ENCODE results near the gene HSPB7. TPM values are rescaled to one million over a fixed set of nuclear protein-coding genes. Genes with fewer than 3 reads are reported as not detected.

Gene HSPB7
- total RNA-seq, 4 donors from 2014 or later, result 1.1 to 11.8 (median 3.7) TPM

DNA sequence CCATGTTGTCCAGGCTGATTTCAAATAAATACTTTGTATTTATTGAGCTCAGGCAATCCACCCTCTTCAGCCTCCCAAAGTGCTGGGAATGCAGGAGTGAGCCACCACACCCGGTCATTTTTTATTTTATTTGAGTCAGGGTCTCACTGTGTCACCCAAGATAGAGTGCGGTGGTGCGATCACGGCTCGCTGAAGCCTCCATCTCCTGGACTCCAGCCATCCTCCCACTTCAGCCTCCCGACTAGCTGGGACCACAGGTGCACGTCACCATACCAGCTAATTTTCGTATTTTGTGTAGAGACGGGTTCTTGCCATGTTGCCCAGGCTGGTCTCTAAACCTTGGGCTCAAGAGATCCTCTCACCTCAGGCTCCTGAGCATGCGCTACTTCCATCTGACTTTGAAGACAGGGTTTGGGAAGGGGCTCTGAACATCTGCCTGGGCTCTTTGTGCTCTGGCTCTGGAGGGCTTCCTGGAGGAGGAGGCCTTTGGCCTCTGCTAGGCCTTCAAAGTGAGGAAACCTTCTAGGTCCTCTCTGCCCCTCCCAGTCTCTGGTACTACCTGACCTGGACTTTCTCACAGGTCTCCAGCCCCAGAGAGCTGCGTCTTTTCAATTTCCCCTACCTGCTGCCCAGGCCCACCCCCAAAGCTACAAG, 5.8 kb downstream of the HSPB7 start:
- 91 to 92% methylated on average over 10 to 11 of the region's 11 CpGs for WGBS, 2 donors
- peak overlapping the region in 3 of 4 donors; percentile 22 to 58 (median 48) for H3K4me3 ChIP-seq
- TF ChIP-seq, protein P1, sequence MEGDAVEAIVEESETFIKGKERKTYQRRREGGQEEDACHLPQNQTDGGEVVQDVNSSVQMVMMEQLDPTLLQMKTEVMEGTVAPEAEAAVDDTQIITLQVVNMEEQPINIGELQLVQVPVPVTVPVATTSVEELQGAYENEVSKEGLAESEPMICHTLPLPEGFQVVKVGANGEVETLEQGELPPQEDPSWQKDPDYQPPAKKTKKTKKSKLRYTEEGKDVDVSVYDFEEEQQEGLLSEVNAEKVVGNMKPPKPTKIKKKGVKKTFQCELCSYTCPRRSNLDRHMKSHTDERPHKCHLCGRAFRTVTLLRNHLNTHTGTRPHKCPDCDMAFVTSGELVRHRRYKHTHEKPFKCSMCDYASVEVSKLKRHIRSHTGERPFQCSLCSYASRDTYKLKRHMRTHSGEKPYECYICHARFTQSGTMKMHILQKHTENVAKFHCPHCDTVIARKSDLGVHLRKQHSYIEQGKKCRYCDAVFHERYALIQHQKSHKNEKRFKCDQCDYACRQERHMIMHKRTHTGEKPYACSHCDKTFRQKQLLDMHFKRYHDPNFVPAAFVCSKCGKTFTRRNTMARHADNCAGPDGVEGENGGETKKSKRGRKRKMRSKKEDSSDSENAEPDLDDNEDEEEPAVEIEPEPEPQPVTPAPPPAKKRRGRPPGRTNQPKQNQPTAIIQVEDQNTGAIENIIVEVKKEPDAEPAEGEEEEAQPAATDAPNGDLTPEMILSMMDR (IDR thresholded peaks at IDR 0.05), result no peak
- no peak for TF ChIP-seq POLR2A (IDR thresholded peaks at IDR 0.05)
- H3K36me3 ChIP-seq, result no peaks in the 10 kb centered on the region
- no peak for DNase-seq
- intact Hi-C loops (cut with DNase I), result no loop called here
- H3K4me1 ChIP-seq, result peaks cover 16 to 69% (median 20%) of the 10 kb centered on the region in 3 donors
- H3K27ac ChIP-seq, result peak overlapping the region in 3 of 4 donors; percentile 64 to 91 (median 80)
- no peaks in the 10 kb centered on the region for H3K27me3 ChIP-seq
- H3K9me3 ChIP-seq, result no peaks in the 10 kb centered on the region

DNA sequence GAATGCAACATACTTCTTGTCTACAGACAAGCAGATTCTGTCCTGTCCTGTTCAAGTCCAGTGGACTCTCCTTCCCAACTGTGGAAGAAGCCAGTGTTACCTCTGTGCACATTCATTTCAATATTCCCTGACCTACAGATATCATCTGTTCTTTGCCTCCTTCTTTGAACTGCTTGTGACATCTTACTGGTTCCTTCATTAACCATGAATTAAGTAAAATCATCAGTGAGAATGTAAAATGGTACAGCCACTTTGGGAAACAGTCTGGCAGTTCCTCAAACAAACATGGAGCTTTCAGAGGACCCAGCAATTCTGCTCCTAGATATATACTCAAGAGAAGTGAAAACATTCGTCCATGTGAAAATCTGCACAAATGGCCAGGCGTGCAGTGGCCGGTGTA, 7.0 kb downstream of the HSPB7 start:
- H3K27ac ChIP-seq, result no peak overlapping the region
- peaks cover 16 to 57% (median 20%) of the 10 kb centered on the region in 3 donors for H3K4me1 ChIP-seq
- WGBS, 2 donors, result 60 to 90% methylated on average over 1 to 3 of the region's 3 CpGs
- no peak for TF ChIP-seq POLR2A (IDR thresholded peaks at IDR 0.05)
- TF ChIP-seq, protein P1 (IDR thresholded peaks at IDR 0.05), result no peak
- H3K4me3 ChIP-seq, result no peak overlapping the region
- no peak for DNase-seq
- no peaks in the 10 kb centered on the region for H3K9me3 ChIP-seq
- no peaks in the 10 kb centered on the region for H3K36me3 ChIP-seq
- H3K27me3 ChIP-seq, result no peaks in the 10 kb centered on the region
- intact Hi-C loops (cut with DNase I), result no loop called here

DNA sequence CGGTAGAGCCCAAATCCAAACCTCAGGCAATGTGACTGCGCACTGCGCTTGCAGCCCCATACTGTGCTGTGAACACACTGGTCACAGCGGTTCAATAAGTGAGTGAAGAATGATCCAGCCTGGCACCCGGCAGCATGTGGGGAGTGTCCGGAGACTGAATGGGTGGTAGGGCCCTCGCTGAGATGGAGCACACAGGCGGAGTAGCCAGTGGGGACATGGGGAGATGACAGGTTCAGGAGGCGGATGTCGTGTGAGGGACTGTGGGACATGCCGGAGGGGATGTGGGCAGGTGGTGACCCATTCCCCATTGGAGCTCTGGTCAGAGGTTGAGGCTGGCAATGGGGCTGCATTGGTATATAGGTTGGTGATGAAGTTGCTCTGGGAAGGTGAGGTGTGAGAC, 8.2 kb downstream of the HSPB7 start:
- no peaks in the 10 kb centered on the region for H3K9me3 ChIP-seq
- H3K36me3 ChIP-seq, result no peaks in the 10 kb centered on the region
- 79 to 91% methylated on average over 9 to 10 of the region's 11 CpGs for WGBS, 2 donors
- TF ChIP-seq, protein P1 (IDR thresholded peaks at IDR 0.05), result no peak
- DNase-seq, result no peak
- no peak overlapping the region for H3K27ac ChIP-seq
- peaks cover 16 to 45% (median 20%) of the 10 kb centered on the region in 3 donors for H3K4me1 ChIP-seq
- no peak overlapping the region for H3K4me3 ChIP-seq
- intact Hi-C loops (cut with DNase I), result loop anchor here (10.0 kb wide), 1 partner anchor 45 kb away; no protein-coding TSS in a partner anchor
- H3K27me3 ChIP-seq, result no peaks in the 10 kb centered on the region

DNA sequence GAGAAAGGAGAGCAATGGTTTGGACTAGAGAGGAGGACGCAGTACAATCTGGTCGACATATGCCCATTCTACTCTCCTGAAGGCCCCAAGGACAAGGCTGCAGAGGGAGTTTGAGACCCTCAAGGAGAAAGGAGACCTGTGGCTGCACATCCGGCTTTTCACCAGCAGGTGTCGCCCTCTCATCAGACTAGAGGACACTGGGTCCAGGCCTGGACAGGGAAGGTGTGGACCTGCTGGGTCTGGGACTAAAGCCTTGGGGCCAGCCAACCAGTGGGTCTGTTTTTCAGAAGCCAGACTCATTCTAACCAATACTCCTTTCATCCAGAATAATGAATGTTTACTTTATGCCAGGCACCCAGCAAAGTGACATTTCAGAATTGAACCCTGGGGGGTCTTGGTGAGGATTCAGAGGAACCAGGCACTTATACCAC, 8.8 kb downstream of the HSPB7 start:
- Histone ChIP-seq H3K36me3 (no peaks in the 10 kb centered on the region), H3K9me3 (no peaks in the 10 kb centered on the region), H3K27me3 (no peaks in the 10 kb centered on the region), H3K4me1 (peaks cover 16 to 39% (median 20%) of the 10 kb centered on the region in 3 donors), H3K4me3 (no peak overlapping the region), H3K27ac (no peak overlapping the region)
- intact Hi-C loops (cut with DNase I), result loop anchor here (10.0 kb wide), 1 partner anchor 46 kb away; no protein-coding TSS in a partner anchor
- 0% methylated on average over 2 to 4 of the region's 4 CpGs for WGBS, 2 donors
- DNase-seq, result no peak
- TF ChIP-seq POLR2A (IDR thresholded peaks at IDR 0.05), result no peak
- TF ChIP-seq, protein P1 (IDR thresholded peaks at IDR 0.05), result peak; percentile 93 to 96 (median 95)

DNA sequence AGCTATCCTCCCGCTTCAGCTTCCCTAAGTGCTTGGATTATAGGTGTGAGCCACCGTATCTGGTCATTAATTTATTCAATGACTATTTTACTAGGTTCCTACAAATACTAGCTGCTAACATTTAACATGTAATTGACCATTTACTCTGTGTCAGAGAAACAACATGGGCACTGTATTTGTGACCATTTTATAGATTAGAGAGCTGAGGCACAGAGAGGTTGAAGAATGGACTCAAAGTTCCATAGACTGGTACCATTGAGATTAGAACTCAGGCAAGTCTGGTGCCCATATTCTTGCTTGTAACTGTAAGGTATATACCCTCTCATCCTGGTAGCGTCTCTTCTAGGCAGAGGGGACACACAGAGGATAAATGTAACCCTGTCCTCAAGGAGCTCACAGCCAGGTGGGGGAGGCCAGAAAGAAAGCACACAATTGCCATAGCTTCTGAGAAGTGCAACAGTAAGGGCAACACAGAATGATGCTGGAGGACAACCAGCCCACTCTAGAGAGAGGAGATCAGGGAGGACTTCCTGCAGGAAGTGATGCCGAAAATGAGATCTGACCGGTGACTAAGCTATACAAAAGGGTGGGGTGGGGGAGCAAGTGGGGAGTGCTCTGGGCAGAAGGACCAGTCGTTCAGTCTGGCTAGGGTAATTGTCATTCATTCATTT, 10.0 kb downstream of the HSPB7 start:
- intact Hi-C loops (cut with DNase I), result loop anchor here (10.0 kb wide), 1 partner anchor 47 kb away; no protein-coding TSS in a partner anchor
- 62 to 71% methylated on average over 6 of the region's 6 CpGs for WGBS, 2 donors
- H3K4me1 ChIP-seq, result peaks cover 5 to 26% (median 11%) of the 10 kb centered on the region in 3 donors
- DNase-seq, result no peak
- no peaks in the 10 kb centered on the region for H3K9me3 ChIP-seq
- H3K27ac ChIP-seq, result peak overlapping the region in 1 of 4 donors; percentile 15
- H3K4me3 ChIP-seq, result no peak overlapping the region
- no peak for TF ChIP-seq POLR2A (IDR thresholded peaks at IDR 0.05)
- TF ChIP-seq, protein P1 (IDR thresholded peaks at IDR 0.05), result no peak
- H3K27me3 ChIP-seq, result no peaks in the 10 kb centered on the region
- H3K36me3 ChIP-seq, result no peaks in the 10 kb centered on the region

Data from esophagus squamous epithelium (tissue), 5 donors.